GM21825 (cell line): ENCODE results near the gene RAB1B.
"Not testable (repeated sequence)": the region's sequence is repeated elsewhere in the genome, so short reads cannot be mapped to it uniquely, and the experiment has no call there.

Experiments
- ATAC-seq: cut with Tn5 transposase; IDR thresholded peaks from one replicate; pipeline ENCODE4 v1.9.1; 2021; ENCODE audit warnings: mild to moderate bottlenecking, moderate library complexity; ENCODE audit not compliant: unreplicated experiment

The RAB1B gene

DNA sequence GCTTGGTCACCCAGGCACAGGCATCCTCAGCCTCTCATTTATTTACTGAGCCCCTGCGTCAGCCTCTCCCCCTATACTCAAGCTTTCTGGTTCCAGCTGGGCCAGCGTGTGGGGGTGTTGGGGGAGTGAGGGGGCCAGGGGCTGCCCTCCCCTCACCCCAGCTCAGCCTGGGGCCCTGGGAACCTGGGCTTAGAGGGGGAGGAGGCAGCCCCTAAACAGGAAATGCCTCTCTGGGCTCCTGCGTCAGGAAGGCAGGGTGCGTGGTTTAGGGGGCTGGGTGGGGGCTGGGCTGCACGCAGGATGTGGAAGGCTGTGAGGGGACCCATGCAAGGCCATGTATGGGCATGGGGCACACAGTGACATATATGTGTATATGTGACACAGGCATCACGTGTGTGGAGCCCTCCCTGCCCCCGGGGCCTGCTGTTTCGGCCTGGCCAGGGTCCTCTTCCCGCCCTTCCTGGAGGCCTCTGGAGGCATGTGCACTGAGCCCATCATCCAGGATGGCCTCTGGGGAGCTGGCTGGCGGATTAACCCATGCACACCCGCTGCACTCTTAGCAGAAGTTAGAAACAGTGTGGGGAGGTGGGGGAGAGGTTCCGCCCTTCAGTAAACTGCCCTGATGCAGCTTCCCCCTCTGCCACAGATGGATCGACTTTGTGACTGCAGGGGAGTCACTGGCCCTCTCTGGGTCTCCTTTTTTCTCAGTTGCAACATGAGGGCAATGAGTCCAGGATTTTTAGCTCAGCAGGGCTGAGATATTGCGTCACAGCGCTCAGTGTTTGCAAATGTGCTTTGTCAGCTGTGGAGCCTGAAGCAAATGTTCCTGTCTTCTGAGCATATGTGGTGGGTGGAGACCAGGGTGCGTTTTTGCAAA, 49.5 kb downstream of the RAB1B start:
- ATAC-seq, result no peak

- no peak for ATAC-seq
These were observed 50.1 kb downstream of the RAB1B start for GRCh38 chr11:66318600-66318970.

DNA sequence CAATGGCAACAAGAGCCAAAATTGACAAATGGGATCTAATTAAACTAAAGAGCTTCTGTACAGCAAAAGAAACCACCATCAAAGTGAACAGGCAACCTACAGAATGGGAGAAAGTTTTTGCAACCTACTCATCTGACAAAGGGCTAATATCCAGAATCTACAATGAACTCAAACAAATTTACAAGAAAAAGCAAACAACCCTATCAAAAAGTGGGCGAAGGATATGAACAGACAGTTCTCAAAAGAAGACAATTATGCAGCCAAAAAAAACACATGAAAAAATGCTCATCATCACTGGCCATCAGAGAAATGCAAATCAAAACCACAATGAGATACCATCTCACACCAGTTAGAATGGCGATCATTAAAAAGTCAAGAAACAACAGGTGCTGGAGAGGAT, 51.9 kb downstream of the RAB1B start:
- ATAC-seq, result not testable (repeated sequence)

DNA sequence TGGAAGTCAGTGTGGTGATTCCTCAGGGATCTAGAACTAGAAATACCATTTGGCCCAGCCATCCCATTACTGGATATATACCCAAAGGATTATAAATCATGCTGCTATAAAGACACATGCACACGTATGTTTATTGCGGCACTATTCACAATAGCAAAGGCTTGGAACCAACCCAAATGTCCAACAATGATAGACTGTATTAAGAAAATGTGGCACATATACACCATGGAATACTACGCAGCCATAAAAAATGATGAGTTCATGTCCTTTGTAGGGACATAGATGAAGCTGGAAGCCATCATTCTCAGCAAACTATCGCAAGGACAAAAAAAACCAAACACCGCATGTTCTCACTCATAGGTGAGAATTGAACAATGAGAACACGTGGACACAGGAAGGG, 52.3 kb downstream of the RAB1B start:
- not testable (repeated sequence) for ATAC-seq

DNA sequence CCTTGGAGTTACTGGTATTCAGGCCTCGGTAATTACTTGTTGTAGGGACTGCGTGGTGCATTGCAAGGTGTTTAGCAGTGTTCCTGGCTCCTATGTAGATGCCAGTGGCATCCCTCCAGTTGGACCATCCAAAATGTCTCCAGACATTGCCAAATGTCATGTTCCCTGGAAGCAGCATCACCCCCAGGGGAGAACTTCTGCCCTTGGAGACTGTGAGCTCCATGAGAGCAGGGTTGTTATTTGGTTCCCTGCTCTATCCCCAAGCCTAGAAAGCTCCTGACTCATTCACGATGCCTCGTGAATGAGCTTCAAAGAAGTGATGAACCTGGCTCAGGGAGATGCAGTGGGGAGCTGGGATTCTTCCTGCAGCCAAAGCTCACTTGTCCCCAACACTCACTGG, 53.2 kb downstream of the RAB1B start:
- no peak for ATAC-seq

- ATAC-seq, result no peak
These were observed 54.4 kb downstream of the RAB1B start for GRCh38 chr11:66322732-66323427.

GRCh38 chr11:66323684-66324083, 55.2 kb downstream of the RAB1B start:
- ATAC-seq, result no peak

DNA sequence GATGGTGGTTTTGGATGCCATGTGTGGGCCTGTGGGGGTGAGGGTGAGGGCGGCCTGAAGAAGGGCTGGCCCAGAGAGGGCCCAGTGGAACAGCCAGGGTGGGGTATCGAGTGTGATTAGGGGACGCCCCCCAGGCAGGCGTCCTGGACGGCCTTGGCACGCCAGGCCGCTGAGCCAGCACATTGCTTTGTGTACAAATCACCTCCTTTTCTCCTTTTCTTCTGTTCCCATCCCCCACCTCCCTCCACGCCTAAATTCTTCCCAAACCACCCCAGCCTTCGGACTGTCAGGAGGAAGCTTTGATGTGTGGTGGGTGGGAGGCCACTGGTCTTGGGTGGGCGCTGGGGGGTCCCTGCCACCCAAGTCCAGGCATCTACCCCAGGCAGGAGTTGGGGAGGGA, 56.2 kb downstream of the RAB1B start:
- no peak for ATAC-seq

DNA sequence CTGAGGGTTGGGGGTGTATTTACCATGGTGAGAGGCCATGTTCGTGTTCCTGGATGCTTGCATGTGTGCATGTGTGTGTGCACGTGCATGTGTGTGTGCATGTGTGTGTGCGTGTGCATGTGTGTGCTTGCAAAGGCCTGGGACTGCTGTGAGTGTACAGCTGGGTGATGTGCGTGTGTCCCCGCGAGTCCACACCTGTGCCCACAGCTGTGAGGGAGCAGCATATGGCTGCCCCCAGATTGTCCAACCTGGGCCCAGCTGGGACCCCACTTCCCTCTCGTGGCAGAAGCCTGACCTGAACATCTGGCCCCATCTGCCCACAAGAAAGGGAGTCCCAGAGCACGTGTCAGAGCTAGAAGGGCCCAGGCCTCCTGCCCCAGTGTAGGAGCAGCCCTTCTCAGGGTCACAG, 56.8 kb downstream of the RAB1B start:
- ATAC-seq, result no peak

DNA sequence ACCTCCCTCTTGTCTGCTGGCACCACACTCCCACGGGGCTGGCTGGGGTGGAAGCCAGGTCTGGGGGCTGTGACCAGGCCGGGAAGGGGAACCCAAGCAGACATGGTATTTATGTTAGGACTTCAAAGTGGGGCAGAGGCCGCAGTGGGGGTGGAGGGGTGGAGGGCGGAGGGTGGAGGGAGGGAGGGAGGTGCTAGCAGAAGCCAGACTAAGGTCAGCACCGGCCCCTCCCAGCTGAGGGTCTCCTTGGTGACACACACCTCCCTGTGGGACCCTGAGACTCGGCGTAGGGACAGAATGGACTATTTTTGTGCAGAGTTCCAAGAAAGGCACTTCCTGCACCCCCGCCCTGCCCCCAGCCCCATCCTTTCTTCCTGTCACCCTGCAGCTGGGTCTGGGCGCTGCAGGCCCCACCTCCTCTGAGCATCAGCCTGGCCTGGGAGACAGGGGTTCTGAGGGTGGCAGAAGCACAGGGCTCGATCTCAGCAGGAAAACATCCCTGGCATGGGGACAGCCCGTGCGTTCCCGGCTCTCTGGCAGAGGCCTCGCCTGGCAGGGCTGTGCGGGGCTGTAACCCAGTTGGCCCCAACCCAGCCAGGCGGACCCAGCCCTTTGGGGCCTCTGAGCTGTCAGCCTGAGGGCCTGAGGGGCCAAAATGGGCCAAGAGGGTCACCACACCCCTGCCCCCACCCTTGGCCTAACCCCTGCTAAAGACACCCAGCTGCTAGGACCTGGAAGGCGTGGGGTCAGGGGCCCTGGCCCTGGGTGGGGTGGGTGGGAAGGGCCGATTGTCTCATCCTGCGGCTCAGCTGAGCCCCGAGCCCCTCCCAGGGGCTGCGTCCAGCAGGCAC, 58.0 kb downstream of the RAB1B start:
- no peak for ATAC-seq
